ENCODE measurements around the gene FN1.

DNA sequence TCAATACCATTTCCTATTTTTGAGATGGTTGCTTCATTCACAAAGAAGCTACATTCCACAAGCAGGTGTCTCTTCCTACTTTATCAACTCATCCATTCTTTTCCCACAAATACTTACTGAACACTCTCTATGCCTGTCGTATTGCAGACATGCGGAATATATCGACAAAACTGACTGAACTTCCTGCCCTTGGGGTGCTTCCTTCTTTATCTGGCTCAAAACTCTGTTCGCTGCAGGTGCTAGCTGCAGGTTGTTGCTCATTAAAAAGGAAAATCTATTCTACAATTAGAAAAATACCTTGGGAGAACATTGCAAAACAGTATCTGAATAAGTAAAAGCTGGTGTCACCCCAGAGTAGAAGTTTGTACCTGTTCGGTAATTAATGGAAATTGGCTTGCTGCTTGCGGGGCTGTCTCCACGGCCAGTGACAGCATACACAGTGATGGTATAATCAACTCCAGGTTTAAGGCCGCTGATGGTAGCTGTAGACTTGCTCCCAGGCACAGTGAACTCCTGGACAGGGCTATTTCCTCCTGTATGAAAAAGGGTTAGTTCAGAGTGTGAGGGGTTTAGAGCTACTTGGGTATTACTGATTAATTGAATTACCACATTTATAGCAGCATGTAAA, 52.1 kb downstream of the FN1 start:
- TF ChIP-seq, protein P1, sequence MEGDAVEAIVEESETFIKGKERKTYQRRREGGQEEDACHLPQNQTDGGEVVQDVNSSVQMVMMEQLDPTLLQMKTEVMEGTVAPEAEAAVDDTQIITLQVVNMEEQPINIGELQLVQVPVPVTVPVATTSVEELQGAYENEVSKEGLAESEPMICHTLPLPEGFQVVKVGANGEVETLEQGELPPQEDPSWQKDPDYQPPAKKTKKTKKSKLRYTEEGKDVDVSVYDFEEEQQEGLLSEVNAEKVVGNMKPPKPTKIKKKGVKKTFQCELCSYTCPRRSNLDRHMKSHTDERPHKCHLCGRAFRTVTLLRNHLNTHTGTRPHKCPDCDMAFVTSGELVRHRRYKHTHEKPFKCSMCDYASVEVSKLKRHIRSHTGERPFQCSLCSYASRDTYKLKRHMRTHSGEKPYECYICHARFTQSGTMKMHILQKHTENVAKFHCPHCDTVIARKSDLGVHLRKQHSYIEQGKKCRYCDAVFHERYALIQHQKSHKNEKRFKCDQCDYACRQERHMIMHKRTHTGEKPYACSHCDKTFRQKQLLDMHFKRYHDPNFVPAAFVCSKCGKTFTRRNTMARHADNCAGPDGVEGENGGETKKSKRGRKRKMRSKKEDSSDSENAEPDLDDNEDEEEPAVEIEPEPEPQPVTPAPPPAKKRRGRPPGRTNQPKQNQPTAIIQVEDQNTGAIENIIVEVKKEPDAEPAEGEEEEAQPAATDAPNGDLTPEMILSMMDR (IDR thresholded peaks at IDR 0.05) = no peak
- TF ChIP-seq POLR2A (IDR thresholded peaks at IDR 0.05) = no peak
